ENCODE results near the gene FAM131C.
"Not testable (repeated sequence)": the region's sequence is repeated elsewhere in the genome, so short reads cannot be mapped to it uniquely, and the experiment has no call there.

FAM131C gene

GRCh38 chr1:16073490-16074119 is at the start of gene FAM131C:
FAM131C (minus strand) TSS chr1:16073651; CDS start chr1:16073442, 209 bp downstream.
- DNase-seq, result no peak

DNA sequence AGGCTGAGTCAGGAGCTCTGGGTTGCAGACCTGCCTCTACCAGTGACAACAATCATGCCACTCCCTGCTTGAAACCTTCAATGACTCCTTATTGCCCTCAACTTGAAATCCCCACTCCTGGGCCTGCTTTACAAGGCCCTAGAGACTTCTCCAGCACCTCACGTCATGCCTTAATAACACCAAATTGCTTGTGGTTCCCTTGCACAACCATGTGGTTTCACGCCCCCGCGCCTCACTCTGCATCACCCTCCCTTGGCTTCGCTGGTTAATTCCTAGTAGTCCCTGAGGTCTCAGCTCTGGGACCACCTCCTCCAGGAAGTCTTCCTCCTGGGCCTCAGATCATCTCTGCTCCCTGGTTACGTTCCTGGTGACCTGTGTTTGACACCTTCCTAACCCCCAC is 49.5 kb upstream of the FAM131C start:
- DNase-seq, result peak; percentile 44

GRCh38 chr1:16122350-16122881 is 49.0 kb upstream of the FAM131C start:
- DNase-seq, result no peak

- DNase-seq, result no peak
Measured at GRCh38 chr1:16120940-16121410, 47.5 kb upstream of the FAM131C start.

DNA sequence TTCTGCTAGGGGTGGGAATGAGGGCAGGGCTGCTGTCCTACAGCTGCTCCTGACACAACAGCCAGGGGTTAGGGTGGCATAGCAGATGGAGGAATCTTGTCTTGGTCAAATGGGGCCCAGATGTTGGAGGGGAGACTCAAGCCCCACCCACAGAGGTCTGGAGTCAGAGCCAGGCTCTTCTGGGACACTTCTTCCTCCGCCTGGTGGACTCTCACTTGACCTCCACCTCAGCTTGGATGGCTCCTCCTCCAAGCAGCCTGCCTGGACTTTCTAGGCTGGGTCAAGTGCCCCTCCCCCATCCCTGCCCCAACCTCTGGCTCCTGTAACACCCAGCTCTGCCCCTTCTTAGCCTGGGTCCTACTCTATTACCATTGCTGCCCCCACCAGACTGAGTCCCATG is 47.0 kb upstream of the FAM131C start:
- DNase-seq, result no peak

DNA sequence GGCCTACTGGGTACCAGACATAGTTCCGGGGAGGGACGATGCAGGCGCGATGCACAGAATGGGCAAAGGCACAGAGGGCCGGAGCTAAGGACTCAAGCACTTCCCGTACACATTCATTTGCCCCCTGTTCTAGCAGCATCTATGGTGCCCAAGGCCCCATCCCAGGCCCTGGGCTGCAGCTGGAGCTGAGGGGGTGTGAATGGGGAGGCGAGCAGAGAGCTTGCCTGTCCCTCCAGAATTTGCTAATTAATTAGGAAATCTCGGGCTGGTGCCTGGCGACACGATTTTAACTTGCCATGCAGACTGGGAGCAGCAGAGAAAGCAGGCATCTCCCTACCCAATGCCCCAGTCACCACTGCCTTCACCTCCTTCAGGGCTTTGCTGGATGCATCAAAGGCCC is 46.5 kb upstream of the FAM131C start:
- DNase-seq, result no peak

DNA sequence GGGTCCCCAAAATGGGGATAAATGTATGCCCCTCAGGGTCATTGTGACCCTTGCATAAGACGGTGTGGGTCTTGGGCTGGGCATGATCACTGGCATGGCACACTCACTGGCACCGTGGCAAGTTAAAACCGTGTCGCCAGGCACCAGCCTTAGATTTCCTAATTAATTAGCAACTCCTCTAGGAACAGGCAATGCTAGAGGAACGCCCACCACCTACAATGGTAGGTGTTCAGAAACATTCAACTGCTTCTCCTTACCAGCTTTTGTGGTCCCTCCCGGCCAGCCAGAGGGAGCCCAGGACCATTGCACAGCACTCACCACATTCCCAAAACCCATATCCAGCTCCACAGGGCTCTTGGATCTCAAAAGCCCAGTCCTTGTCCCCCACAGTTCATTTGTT is 46.1 kb upstream of the FAM131C start:
- no peak for DNase-seq

GRCh38 chr1:16118706-16119105 is 45.3 kb upstream of the FAM131C start:
- no peak for DNase-seq

- no peak for DNase-seq
Measured at GRCh38 chr1:16117936-16118335, 44.5 kb upstream of the FAM131C start.

GRCh38 chr1:16117369-16117768 is 43.9 kb upstream of the FAM131C start:
- no peak for DNase-seq

DNA sequence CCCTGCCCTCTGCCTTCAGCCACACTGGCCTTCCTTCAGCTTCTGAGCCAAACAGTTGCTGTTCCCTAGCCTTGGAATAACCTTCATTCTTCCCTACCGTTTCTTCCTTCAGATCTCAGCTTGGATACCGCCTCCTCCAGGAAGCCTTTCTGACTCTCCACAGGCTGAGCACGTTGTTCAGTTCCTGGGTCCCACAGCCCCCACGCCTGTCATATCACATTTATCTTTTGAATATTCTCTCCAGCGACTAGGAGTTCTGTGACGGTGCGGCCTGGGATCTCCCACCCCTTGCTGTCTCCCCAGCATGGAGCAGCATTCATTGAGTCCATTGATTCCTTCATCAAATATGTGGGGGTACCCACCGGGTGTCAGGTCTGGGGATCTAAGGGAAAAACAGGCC is 43.2 kb upstream of the FAM131C start:
- DNase-seq, result no peak

- DNase-seq, result no peak
Measured at GRCh38 chr1:16116002-16116401, 42.6 kb upstream of the FAM131C start.

GRCh38 chr1:16115468-16115983 is 42.1 kb upstream of the FAM131C start:
- DNase-seq, result no peak

- no peak for DNase-seq
Measured at GRCh38 chr1:16114527-16115467, 41.3 kb upstream of the FAM131C start.

DNA sequence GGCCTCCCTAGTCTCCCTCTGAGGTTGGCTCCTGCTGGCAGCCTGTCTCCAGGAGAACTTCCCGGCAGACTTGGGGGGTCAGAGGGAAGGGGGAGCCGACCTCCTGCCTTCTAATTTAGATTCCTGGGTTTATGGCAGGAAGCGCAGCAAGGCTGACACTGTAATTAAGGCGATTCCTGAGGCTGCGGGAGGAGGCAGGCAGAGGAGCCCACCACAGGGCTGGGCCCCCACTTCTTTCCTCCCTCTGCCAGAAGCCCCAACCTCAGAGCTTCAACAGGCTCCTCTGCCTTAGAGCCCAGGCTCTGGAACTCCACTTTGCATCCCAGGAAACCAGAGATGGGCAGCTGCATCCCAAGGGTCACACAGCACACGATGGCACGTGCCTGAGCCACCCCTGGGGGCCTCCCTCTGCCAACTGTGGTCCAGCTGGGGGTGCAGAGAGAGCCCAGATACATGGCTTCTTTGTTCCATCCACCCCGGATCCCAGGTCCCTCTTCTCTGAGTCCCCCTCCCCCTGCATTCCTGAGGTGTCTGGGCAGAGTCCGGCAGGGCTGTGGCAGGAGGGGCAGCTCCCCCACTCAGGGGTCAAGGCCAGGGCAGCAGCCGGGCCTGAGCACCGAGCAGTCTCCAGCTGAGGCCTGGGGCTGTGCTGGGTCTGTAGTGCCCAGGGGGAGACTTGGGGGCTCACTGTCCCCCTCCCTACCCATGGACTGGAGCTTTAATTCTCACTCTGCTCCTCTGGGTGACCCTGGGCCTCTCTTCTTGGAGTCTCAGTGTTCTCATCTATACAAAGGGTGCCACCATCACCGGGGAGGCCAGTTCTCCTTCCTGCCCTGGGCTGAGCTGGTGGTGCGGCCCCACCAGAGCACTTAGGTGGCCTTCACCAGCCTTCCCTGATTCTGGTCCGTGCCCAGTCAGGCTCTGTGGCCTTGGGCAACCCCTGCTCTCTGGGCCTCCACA is 39.4 kb upstream of the FAM131C start:
- DNase-seq, result no peak

GRCh38 chr1:16111771-16112595 is 38.5 kb upstream of the FAM131C start:
- no peak for DNase-seq

DNA sequence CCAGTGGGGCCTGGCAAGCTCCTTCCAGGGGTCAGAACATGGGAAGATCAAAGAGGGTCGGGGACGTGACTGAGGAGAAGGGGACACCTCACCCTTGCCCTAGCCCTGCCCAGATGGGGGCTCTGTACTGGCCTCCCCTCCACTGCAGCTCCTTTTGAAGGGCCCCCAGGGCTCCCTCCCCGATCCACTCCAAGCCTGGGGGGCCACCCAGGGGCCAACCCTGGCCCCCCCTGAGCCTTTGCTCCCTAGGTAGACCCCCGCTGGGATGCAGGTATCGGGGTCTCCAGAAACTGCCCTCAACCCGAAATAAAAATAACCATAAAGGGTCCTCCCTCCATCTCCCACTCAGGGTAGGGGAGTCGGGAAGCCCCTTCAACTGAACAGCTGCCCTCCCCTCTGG is 37.4 kb upstream of the FAM131C start:
- DNase-seq, result no peak

GRCh38 chr1:16110456-16110855 is 37.0 kb upstream of the FAM131C start:
- DNase-seq, result no peak

DNA sequence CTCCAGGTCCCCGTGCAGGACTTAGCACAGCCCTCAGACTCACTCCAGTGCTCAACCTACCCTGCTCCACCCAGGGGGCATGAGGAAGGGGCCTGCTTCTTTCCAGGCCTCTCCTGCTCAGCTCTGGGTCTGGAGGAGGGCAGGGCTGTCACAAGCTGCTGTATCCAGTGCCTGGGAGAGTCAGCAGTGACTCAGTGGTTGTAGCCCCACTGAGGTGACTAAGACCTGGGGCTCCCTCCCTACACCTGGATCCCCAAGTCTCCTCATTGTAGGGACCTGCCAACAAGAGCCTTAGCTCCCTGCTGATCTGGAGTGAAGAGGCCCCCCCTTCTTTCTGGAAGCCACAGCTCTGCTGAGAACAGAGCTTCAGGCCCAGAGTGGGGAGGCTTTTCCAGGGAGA is 36.1 kb upstream of the FAM131C start:
- no peak for DNase-seq

DNA sequence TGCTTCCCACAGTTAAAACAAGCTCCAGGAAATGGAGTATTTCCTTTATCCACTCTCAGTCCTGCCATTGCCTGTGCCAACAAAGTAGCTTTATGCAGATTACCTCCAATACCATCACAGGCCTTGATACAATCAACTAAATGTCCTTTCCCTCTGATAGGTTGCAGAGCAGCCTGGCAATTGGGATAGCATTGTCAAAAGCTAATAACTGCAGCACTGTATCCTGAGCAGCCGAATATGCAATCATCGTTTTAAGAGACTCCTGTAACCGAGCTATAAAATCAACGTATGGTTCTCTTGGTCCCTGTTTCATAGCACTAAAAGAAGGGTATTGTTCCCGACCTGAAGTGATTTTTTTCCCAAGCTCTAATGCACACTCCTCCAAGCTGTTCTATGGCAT is 33.6 kb upstream of the FAM131C start:
- DNase-seq, result not testable (repeated sequence)

DNA sequence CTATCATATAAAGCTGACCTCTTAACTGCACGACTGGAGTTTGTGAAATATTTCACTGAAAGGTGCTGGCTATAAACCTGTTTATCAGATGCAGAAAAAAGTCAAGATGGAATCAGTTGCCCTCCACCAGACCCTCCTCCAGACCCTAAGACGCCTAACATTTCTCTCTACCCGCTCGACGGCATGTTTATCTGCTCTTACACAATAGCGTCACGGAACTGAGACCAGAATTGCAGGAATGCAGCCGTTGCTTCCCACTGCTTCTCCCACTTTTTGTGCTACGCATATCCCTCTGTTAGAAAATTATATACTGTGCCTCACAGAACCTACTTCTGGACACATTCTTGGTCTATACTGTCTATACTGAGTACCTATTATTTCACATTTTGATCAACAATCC is 28.2 kb upstream of the FAM131C start:
- DNase-seq, result no peak

DNA sequence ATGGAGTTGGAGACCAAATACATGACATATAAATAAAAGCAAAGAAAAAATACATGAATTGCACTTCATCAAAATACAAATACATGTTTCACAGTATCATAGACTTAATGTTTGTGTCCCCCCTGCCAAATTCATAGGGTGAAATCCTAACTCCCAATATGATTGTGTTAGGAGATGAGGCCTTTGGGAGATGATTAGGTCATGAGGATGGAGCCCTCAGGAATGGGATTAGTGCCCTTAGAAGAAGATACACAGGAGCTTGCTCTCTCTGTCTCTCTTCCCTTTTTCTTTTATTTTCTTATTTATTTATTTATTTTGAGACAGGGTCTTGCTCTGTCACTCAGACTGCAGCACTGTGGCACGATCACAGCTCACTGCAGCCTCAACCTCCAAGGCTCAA is 26.0 kb upstream of the FAM131C start:
- no peak for DNase-seq
